ENCODE measurements around the gene SMAD9.

The SMAD9 gene

GRCh38 chr13:36866232-36866631 is 53.8 kb downstream of the SMAD9 start:
- no peaks in the 10 kb centered on the region for H3K4me1 ChIP-seq (ENCODE audit: low read length)
- H3K9me2 ChIP-seq (replicated peaks; ENCODE audit: insufficient read depth, low read length): no peaks in the 10 kb centered on the region
- H3K4me3 ChIP-seq (ENCODE audit: low read length): no peak overlapping the region
- H3K4me2 ChIP-seq (ENCODE audit: low read depth, low read length): no peak overlapping the region
- no peak for DNase-seq
- no peak overlapping the region for H2AFZ ChIP-seq (ENCODE audit: low read length)
- TF ChIP-seq EZH2 (optimal IDR thresholded peaks at IDR 0.05; ENCODE audit: low read depth, low read length) (no peak), CTCF (IDR thresholded peaks at IDR 0.05; ENCODE audit: low read length) (no peak), EZH2phosphoT487 (IDR thresholded peaks at IDR 0.05; ENCODE audit: low read length) (no peak)
- H3K36me3 ChIP-seq (replicated peaks; ENCODE audit: insufficient read depth, low read length): no peaks in the 10 kb centered on the region
- no peaks in the 10 kb centered on the region for H3F3A ChIP-seq (ENCODE audit: insufficient read depth, low read length)
- H3K27ac ChIP-seq (ENCODE audit: low read length): no peak overlapping the region
- no peaks in the 10 kb centered on the region for H3K79me2 ChIP-seq (ENCODE audit: low read length)
- no peaks in the 10 kb centered on the region for H4K20me1 ChIP-seq (ENCODE audit: insufficient read depth, low read length)
- H3K9me3 ChIP-seq (replicated peaks; ENCODE audit: insufficient read depth, low read length): no peaks in the 10 kb centered on the region
- H3K9ac ChIP-seq (ENCODE audit: low read length): no peak overlapping the region
- no peaks in the 10 kb centered on the region for H3K27me3 ChIP-seq (replicated peaks; ENCODE audit: insufficient read depth, low read length)

GRCh38 chr13:36865265-36865664 is 54.8 kb downstream of the SMAD9 start:
- no peak for DNase-seq
- no peaks in the 10 kb centered on the region for H3K9me3 ChIP-seq (replicated peaks; ENCODE audit: insufficient read depth, low read length)

GRCh38 chr13:36862722-36863121 is 57.3 kb downstream of the SMAD9 start:
- no peak overlapping the region for H3K9ac ChIP-seq (ENCODE audit: low read length)
- H3K79me2 ChIP-seq (ENCODE audit: low read length): no peaks in the 10 kb centered on the region
- no peaks in the 10 kb centered on the region for H3F3A ChIP-seq (ENCODE audit: insufficient read depth, low read length)
- H3K27ac ChIP-seq (ENCODE audit: low read length): no peak overlapping the region
- no peak overlapping the region for H3K4me2 ChIP-seq (ENCODE audit: low read depth, low read length)
- TF ChIP-seq CTCF (IDR thresholded peaks at IDR 0.05; ENCODE audit: low read length) (no peak), EZH2phosphoT487 (IDR thresholded peaks at IDR 0.05; ENCODE audit: low read length) (no peak), EZH2 (optimal IDR thresholded peaks at IDR 0.05; ENCODE audit: low read depth, low read length) (no peak)
- H3K4me1 ChIP-seq (ENCODE audit: low read length): no peaks in the 10 kb centered on the region
- no peaks in the 10 kb centered on the region for H3K27me3 ChIP-seq (replicated peaks; ENCODE audit: insufficient read depth, low read length)
- H3K9me2 ChIP-seq (replicated peaks; ENCODE audit: insufficient read depth, low read length): no peaks in the 10 kb centered on the region
- H3K9me3 ChIP-seq (replicated peaks; ENCODE audit: insufficient read depth, low read length): no peaks in the 10 kb centered on the region
- no peak overlapping the region for H2AFZ ChIP-seq (ENCODE audit: low read length)
- no peak for DNase-seq
- no peaks in the 10 kb centered on the region for H4K20me1 ChIP-seq (ENCODE audit: insufficient read depth, low read length)
- no peak overlapping the region for H3K4me3 ChIP-seq (ENCODE audit: low read length)
- H3K36me3 ChIP-seq (replicated peaks; ENCODE audit: insufficient read depth, low read length): no peaks in the 10 kb centered on the region

More at GRCh38 chr13:36865265-36865664, 54.8 kb downstream of the SMAD9 start:
- Histone ChIP-seq H3K27ac (ENCODE audit: low read length) (no peak overlapping the region), H3K9ac (ENCODE audit: low read length) (no peak overlapping the region), H2AFZ (ENCODE audit: low read length) (no peak overlapping the region), H4K20me1 (ENCODE audit: insufficient read depth, low read length) (no peaks in the 10 kb centered on the region), H3K4me2 (ENCODE audit: low read depth, low read length) (no peak overlapping the region), H3K79me2 (ENCODE audit: low read length) (no peaks in the 10 kb centered on the region), H3K4me3 (ENCODE audit: low read length) (no peak overlapping the region), H3K4me1 (ENCODE audit: low read length) (no peaks in the 10 kb centered on the region), H3K9me2 (replicated peaks; ENCODE audit: insufficient read depth, low read length) (no peaks in the 10 kb centered on the region), H3K36me3 (replicated peaks; ENCODE audit: insufficient read depth, low read length) (no peaks in the 10 kb centered on the region), H3F3A (ENCODE audit: insufficient read depth, low read length) (no peaks in the 10 kb centered on the region), H3K27me3 (replicated peaks; ENCODE audit: insufficient read depth, low read length) (no peaks in the 10 kb centered on the region)
- TF ChIP-seq CTCF (IDR thresholded peaks at IDR 0.05; ENCODE audit: low read length) (no peak), EZH2phosphoT487 (IDR thresholded peaks at IDR 0.05; ENCODE audit: low read length) (no peak), EZH2 (optimal IDR thresholded peaks at IDR 0.05; ENCODE audit: low read depth, low read length) (no peak)
